Measurements from ENCODE around the gene ZNF536. TPM values are rescaled to one million over a fixed set of nuclear protein-coding genes. Genes with fewer than 3 reads are reported as not detected.

Gene ZNF536
- total and polyA plus RNA-seq, 2 of the 4 experiments (the other 2 are of a cell fraction): not detected

DNA sequence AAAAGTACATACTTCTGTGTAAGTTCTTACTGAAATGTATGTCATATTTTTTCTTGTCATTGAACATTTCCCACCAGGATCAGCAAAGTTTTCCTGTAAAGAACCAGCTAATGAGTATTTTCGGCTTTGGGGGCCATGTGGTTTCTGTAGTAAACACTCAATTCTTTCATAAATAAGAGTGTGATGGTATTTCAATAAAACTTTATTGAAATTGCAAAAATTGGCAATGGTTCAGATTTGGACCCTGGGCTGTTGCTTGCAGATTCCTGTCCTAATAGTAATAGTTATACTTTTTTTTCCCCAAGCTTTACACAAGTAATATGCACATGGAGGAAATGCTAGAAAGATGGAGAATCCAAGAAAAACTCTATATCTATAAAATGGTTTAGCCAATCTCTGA, 83.7 kb downstream of the ZNF536 start:
- Histone ChIP-seq H2BK15ac (ENCODE audit: low read depth, low read length) (no peak overlapping the region), H4K20me1 (ENCODE audit: insufficient read depth, low read length) (no peaks in the 10 kb centered on the region), H2BK120ac (ENCODE audit: low read depth, low read length) (no peak overlapping the region), H2AFZ (replicated peaks; ENCODE audit: low read length, poor library complexity) (no peak overlapping the region), H3K36me3 (ENCODE audit: control insufficient read depth, insufficient read depth, low read length) (no peaks in the 10 kb centered on the region), H2BK20ac (ENCODE audit: low read depth, low read length) (no peak overlapping the region), H3K9ac (ENCODE audit: low read depth, low read length) (no peak overlapping the region), H3K4me3 (ENCODE audit: insufficient read depth, low read depth, low read length) (no peak overlapping the region), H3K56ac (ENCODE audit: extremely low read depth, insufficient read depth, low read length) (no peak overlapping the region), H3K27ac (ENCODE audit: insufficient read depth, low read length) (no peak overlapping the region), H3K18ac (ENCODE audit: low read depth, low read length) (no peak overlapping the region), H3K4ac (ENCODE audit: low read depth, low read length) (no peak overlapping the region), H3K23ac (ENCODE audit: low read depth, low read length) (no peak overlapping the region), H2AK9ac (replicated peaks; ENCODE audit: low read depth, low read length, poor library complexity) (no peak overlapping the region), H3K4me1 (ENCODE audit: control insufficient read depth, insufficient read depth, low read length) (no peaks in the 10 kb centered on the region), H3K27me3 (ENCODE audit: control insufficient read depth, insufficient read depth, low read length) (no peaks in the 10 kb centered on the region), H3K9me3 (ENCODE audit: control insufficient read depth, insufficient read depth, low read length) (peaks cover 29% of the 10 kb centered on the region), H4K91ac (ENCODE audit: insufficient read depth, low read depth, low read length) (no peak overlapping the region), H3K4me2 (ENCODE audit: low read depth, low read length) (no peak overlapping the region), H3K9me1 (ENCODE audit: insufficient read depth, low read length) (no peaks in the 10 kb centered on the region), H2BK5ac (ENCODE audit: low read depth, low read length, poor library complexity, severe bottlenecking) (no peak overlapping the region), H4K8ac (ENCODE audit: low read depth in 2 of 2, low read length in 2 of 2) (no peak overlapping the region), H2AK5ac (ENCODE audit: low read depth, low read length) (no peak overlapping the region), H4K5ac (ENCODE audit: low read depth, low read length) (no peak overlapping the region), H3K14ac (replicated peaks; ENCODE audit: low read depth, low read length) (no peak overlapping the region), H3K79me1 (ENCODE audit: low read depth in 1 of 2, low read length in 2 of 2) (no peaks in the 10 kb centered on the region)
- CTCF ChIA-PET: interaction anchor here (0.7 kb wide), 1 partner anchor 695 kb away, joined by 3 read pairs; no protein-coding TSS in a partner anchor
- dilution Hi-C loops (cut with HindIII; ENCODE audit: low sequenced_read_pairs, unreplicated experiment): no loop called here
- TF ChIP-seq POLR2A (IDR thresholded peaks at IDR 0.05; ENCODE audit: low read depth, low read length) (no peak), SMC3 (IDR thresholded peaks at IDR 0.05; ENCODE audit: low read depth, low read length) (no peak)
- DNase-seq (no peak), ATAC-seq (ENCODE audit: low read depth) (no peak)
- in situ Hi-C loops (cut with MboI; ENCODE audit: low sequenced_read_pairs): no loop called here
- intact Hi-C loops (cut with micrococcal nuclease): no loop called here
- no CpG with 5 or more reads among the region's 1 CpG for WGBS, 2 experiments (ENCODE audit: extremely low coverage in 2 of 2, insufficient read length in 1 of 2)
- no TSS peak for BruUV-seq (replicated peaks)
- POLR2A ChIA-PET (ENCODE audit: unreplicated experiment): no interaction called here

Data from IMR-90 (cell line).